ENCODE data around the gene CAMK1D. TPM values are rescaled to one million over a fixed set of nuclear protein-coding genes. Genes with fewer than 3 reads are reported as not detected.

CAMK1D gene
- total and polyA plus RNA-seq, 2 donors (not counting 3 experiments of a cell fraction or from before 2014, with no cell fraction given), result 0.37 to 4.2 TPM

GRCh38 chr10:12443026-12443425 is 93.7 kb downstream of the CAMK1D start:
- H3K4me1 ChIP-seq (ENCODE audit: control insufficient read depth, extremely low read depth, insufficient read depth, low read length), result no peaks in the 10 kb centered on the region
- no peaks in the 10 kb centered on the region for H4K20me1 ChIP-seq (replicated peaks; ENCODE audit: control insufficient read depth, extremely low read depth, insufficient read depth, low read length)
- no peak overlapping the region for H3K4me3 ChIP-seq (replicated peaks in 1 of 3; ENCODE audit: insufficient read depth in 1 of 3, low read depth in 1 of 3, low read length in 3 of 3)
- no peak for FAIRE-seq
- ChIA-PET POLR2A (no interaction called here), CTCF (no interaction called here)
- H3K9me3 ChIP-seq (replicated peaks; ENCODE audit: control insufficient read depth, insufficient read depth, low read length), result no peaks in the 10 kb centered on the region
- no peak overlapping the region for H3K4me2 ChIP-seq (ENCODE audit: insufficient read depth, low read length)
- no peak overlapping the region for H3K27ac ChIP-seq (ENCODE audit: insufficient read depth, low read depth, low read length)
- BruUV-seq (replicated peaks), result no TSS peak
- dilution Hi-C loops (cut with MboI; ENCODE audit: extremely low pct_ligation_motif_present, low sequenced_read_pairs) (no loop called here), intact Hi-C loops (cut with micrococcal nuclease) (no loop called here)
- DNase-seq (ENCODE audit: low read depth, low spot score), result no peak
- H3K9me1 ChIP-seq (replicated peaks; ENCODE audit: control insufficient read depth, extremely low read depth, insufficient read depth, low read length), result no peaks in the 10 kb centered on the region
- no peak overlapping the region for H3K9ac ChIP-seq (replicated peaks; ENCODE audit: extremely low read depth, insufficient read depth, low read length)
- no peaks in the 10 kb centered on the region for H3K79me2 ChIP-seq (ENCODE audit: control insufficient read depth, insufficient read depth, low read length)
- no peak for TF ChIP-seq MAX (IDR thresholded peaks at IDR 0.05; ENCODE audit: insufficient read depth, insufficient read length)
- TF ChIP-seq CTCF (IDR thresholded peaks at IDR 0.05; ENCODE audit: extremely low read depth in 1 of 2, insufficient read depth in 1 of 2, low read depth in 1 of 2, low read length in 2 of 2), result no peak
- TF ChIP-seq MYC (IDR thresholded peaks at IDR 0.05; ENCODE audit: low read depth, low read length), result no peak
- no peak for TF ChIP-seq EZH2 (IDR thresholded peaks at IDR 0.05; ENCODE audit: borderline replicate concordance, low read depth, low read length, severe bottlenecking)
- TF ChIP-seq GATA2 (IDR thresholded peaks at IDR 0.05; ENCODE audit: insufficient read depth, insufficient read length, low read depth, low read length), result no peak
- no peak for TF ChIP-seq JUN (IDR thresholded peaks at IDR 0.05; ENCODE audit: borderline replicate concordance, insufficient read depth, insufficient read length, low read depth)
- TF ChIP-seq FOS (IDR thresholded peaks at IDR 0.05; ENCODE audit: borderline replicate concordance, insufficient read depth, low read length), result no peak
- TF ChIP-seq POLR2AphosphoS5 (IDR thresholded peaks at IDR 0.05; ENCODE audit: insufficient read depth, low read depth, low read length), result no peak
- no peak for TF ChIP-seq POLR2A (IDR thresholded peaks at IDR 0.05; ENCODE audit: low read depth, low read length)
- no peaks in the 10 kb centered on the region for H3K27me3 ChIP-seq (ENCODE audit: control insufficient read depth in 2 of 2, insufficient read depth in 2 of 2, low read length in 2 of 2)
- H2AFZ ChIP-seq (ENCODE audit: low read depth, low read length), result no peak overlapping the region
- H3K36me3 ChIP-seq (ENCODE audit: control insufficient read depth in 2 of 2, extremely low read depth in 1 of 2, insufficient read depth in 2 of 2, low read length in 2 of 2), result no peaks in the 10 kb centered on the region

All from endothelial cell of umbilical vein (primary cell).